ENCODE measurements around the gene SH3BP4. TPM values are rescaled to one million over a fixed set of nuclear protein-coding genes. Genes with fewer than 3 reads are reported as not detected.

The SH3BP4 gene
- total RNA-seq, 1 donor from 2014 or later, result 44.1 TPM

DNA sequence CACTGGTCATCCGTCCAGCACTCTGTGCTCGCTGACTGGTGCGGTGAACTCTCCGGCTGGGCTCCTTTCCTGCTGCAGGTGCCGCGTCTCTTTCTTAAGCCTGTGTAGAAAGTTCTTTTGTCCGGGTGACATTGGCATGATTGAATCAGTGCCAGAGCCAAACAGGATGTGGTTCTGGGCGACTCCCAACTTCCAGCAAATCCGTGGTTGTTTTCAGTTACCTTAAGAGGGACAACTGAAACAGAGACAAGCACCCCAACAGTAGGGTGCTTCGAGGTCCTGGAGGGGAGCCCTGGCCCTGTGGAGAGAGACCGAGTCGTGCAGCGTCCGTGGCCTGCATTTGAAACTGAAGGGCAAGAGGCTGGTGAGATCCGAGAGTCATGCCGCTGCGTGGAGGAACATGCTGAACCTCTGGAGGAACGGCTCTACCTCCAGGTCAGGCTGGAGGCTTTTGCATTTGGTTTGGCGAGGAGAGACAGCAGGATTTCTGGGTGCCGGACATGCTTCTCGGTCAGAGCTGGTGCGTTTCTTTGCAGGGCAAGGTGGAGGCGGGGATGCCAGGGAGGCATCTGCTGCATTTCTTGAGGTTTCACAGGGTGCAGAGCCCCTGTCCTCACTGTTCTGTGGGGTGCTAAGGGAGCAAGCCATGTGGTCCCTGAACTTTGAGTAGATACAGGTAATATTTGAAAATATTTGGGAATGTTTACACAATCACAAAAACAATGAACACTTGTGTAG is 26.8 kb downstream of the SH3BP4 start:
- Mint-ChIP-seq H3K36me3 (peaks cover 9% of the 10 kb centered on the region), H3K4me3 (no peak overlapping the region), H3K27me3 (ENCODE audit: low read depth) (no peaks in the 10 kb centered on the region), H3K9me3 (no peaks in the 10 kb centered on the region), H3K27ac (peak overlapping the region; percentile 97), H3K4me1 (peaks cover 47% of the 10 kb centered on the region)
- no peak for DNase-seq (ENCODE audit: low spot score in 2 of 2, unreplicated experiment in 2 of 2)
- TF ChIP-seq CTCF (IDR thresholded peaks at IDR 0.05; ENCODE audit: unreplicated experiment), result no peak

GRCh38 chr2:234979204-234980167 is 27.7 kb downstream of the SH3BP4 start:
- H3K4me3 Mint-ChIP-seq, result no peak overlapping the region
- peaks cover 9% of the 10 kb centered on the region for H3K36me3 Mint-ChIP-seq
- H3K9me3 Mint-ChIP-seq, result no peaks in the 10 kb centered on the region
- TF ChIP-seq CTCF (IDR thresholded peaks at IDR 0.05; ENCODE audit: unreplicated experiment), result no peak
- H3K4me1 Mint-ChIP-seq, result peaks cover 55% of the 10 kb centered on the region
- H3K27ac Mint-ChIP-seq, result peak overlapping the region; percentile 97
- no peaks in the 10 kb centered on the region for H3K27me3 Mint-ChIP-seq (ENCODE audit: low read depth)
- no peak for DNase-seq (ENCODE audit: low spot score in 2 of 2, unreplicated experiment in 2 of 2)

- Mint-ChIP-seq H3K4me3 (peak overlapping the region; percentile 49), H3K9me3 (no peaks in the 10 kb centered on the region), H3K36me3 (peaks cover 9% of the 10 kb centered on the region), H3K4me1 (peaks cover 55% of the 10 kb centered on the region), H3K27ac (peak overlapping the region; percentile 97), H3K27me3 (ENCODE audit: low read depth) (no peaks in the 10 kb centered on the region)
- no peak for DNase-seq (ENCODE audit: low spot score in 2 of 2, unreplicated experiment in 2 of 2)
- TF ChIP-seq CTCF (IDR thresholded peaks at IDR 0.05; ENCODE audit: unreplicated experiment), result no peak
These were observed 28.8 kb downstream of the SH3BP4 start for GRCh38 chr2:234980451-234981187.

DNA sequence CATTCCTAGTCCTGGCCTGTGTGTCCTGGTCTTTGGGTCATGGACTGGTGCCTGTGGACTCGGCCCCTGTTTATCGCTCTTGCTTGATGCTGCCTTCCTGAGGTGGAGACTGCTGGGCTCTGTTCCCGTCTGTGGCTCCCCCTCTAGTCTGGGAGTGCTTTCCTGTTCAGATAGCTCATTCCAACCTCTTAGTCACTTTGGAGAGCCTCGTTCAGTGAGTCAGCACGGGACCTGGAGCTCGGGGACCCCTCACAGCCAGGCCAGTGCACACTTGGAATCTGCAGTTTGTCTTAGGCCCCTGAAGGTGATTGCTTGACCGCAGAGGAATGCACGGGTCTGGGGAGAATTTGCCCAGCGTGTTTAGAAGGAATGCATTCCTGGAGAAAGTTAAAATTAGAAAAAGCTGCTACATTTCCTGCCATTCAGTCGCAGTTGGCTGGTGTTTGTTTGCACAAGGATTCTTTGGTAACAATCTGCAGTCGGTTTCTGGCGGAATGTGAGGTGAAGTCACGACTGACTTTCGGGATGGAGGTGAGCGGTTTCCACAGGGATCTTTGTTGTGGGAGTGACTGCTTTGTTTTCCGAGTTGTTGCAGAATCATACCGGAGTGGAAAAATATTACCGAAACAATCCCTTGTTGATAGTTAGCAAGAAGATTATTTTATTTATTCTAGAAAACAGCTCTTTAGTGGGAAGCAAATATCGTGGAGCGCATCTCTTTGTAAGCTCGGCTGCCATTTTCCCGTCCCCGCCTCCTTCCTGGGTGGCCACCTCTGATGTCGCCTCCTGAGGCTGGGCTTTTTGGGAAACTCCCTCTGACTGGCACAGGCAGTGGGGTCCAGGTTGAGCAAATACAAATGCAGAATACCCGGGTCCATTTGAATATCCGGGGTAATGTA is 29.6 kb downstream of the SH3BP4 start:
- H3K27ac Mint-ChIP-seq, result peak overlapping the region; percentile 97
- H3K4me3 Mint-ChIP-seq, result peak overlapping the region; percentile 49
- no peaks in the 10 kb centered on the region for H3K9me3 Mint-ChIP-seq
- H3K4me1 Mint-ChIP-seq, result peaks cover 60% of the 10 kb centered on the region
- DNase-seq (ENCODE audit: low spot score in 2 of 2, unreplicated experiment in 2 of 2), result peak in 1 of 2 experiments; percentile 63
- no peak for TF ChIP-seq CTCF (IDR thresholded peaks at IDR 0.05; ENCODE audit: unreplicated experiment)
- H3K27me3 Mint-ChIP-seq (ENCODE audit: low read depth), result no peaks in the 10 kb centered on the region
- H3K36me3 Mint-ChIP-seq, result peaks cover 12% of the 10 kb centered on the region
